ENCODE results near the gene TSPAN4. TPM values are rescaled to one million over a fixed set of nuclear protein-coding genes. Genes with fewer than 3 reads are reported as not detected.

The TSPAN4 gene
- total and polyA plus RNA-seq, 9 of the 15 experiments (the other 6 are each of a cell fraction or from before 2014, with no cell fraction given) = 0.07 to 31.0 (median 15.7) TPM

DNA sequence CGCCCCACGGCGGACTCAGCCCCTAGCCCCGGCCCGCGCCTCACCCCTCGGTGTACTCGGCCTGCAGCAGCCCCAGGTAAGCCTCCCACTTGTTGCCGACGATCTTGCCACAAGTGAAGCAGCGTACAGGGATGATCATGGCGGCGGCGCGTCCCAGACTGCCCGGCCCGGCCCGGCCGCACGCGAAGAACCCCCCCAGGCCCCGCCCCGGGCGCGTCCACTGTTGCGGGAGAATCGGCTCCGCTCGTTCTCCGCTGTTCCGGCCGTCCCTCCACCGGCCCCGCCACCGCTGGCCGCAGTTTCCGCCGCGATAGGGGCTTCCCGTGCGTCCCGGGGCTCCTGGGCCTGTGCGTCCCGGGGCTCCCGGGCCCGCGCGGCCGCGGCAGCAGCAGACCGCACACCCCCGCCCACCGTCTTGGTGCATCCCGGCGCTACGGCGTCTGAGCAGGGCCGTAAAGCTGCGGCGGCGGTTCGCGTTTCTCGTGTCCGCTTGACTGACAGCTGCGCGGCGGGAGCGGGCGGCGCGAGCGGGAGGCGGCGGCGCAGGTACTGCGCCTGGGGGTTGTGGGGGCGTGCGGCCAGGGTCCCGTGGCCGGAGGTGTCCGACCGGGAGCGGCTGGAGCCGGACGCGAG is at the start of gene TSPAN4, which contains the start of gene POLR2L (continued):
- TF ChIP-seq, protein P1, sequence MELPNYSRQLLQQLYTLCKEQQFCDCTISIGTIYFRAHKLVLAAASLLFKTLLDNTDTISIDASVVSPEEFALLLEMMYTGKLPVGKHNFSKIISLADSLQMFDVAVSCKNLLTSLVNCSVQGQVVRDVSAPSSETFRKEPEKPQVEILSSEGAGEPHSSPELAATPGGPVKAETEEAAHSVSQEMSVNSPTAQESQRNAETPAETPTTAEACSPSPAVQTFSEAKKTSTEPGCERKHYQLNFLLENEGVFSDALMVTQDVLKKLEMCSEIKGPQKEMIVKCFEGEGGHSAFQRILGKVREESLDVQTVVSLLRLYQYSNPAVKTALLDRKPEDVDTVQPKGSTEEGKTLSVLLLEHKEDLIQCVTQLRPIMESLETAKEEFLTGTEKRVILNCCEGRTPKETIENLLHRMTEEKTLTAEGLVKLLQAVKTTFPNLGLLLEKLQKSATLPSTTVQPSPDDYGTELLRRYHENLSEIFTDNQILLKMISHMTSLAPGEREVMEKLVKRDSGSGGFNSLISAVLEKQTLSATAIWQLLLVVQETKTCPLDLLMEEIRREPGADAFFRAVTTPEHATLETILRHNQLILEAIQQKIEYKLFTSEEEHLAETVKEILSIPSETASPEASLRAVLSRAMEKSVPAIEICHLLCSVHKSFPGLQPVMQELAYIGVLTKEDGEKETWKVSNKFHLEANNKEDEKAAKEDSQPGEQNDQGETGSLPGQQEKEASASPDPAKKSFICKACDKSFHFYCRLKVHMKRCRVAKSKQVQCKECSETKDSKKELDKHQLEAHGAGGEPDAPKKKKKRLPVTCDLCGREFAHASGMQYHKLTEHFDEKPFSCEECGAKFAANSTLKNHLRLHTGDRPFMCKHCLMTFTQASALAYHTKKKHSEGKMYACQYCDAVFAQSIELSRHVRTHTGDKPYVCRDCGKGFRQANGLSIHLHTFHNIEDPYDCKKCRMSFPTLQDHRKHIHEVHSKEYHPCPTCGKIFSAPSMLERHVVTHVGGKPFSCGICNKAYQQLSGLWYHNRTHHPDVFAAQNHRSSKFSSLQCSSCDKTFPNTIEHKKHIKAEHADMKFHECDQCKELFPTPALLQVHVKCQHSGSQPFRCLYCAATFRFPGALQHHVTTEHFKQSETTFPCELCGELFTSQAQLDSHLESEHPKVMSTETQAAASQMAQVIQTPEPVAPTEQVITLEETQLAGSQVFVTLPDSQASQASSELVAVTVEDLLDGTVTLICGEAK (IDR thresholded peaks at IDR 0.05) = peak; percentile 49; the same call in 1 of the 2 replicates
- TF ChIP-seq, protein P1 (CRISPR knock-in tag; IDR thresholded peaks at IDR 0.05) = no peak
- peak; percentile 11 to 97; a peak in 3 of 4 replicates for TF ChIP-seq MAZ (CRISPR knock-in tag; conservative IDR thresholded peaks at IDR 0.05 in 1 of 2, IDR thresholded peaks at IDR 0.05 in 1 of 2)
- TF ChIP-seq MCM3 (IDR thresholded peaks at IDR 0.05) = no peak
- TF ChIP-seq, protein P2, sequence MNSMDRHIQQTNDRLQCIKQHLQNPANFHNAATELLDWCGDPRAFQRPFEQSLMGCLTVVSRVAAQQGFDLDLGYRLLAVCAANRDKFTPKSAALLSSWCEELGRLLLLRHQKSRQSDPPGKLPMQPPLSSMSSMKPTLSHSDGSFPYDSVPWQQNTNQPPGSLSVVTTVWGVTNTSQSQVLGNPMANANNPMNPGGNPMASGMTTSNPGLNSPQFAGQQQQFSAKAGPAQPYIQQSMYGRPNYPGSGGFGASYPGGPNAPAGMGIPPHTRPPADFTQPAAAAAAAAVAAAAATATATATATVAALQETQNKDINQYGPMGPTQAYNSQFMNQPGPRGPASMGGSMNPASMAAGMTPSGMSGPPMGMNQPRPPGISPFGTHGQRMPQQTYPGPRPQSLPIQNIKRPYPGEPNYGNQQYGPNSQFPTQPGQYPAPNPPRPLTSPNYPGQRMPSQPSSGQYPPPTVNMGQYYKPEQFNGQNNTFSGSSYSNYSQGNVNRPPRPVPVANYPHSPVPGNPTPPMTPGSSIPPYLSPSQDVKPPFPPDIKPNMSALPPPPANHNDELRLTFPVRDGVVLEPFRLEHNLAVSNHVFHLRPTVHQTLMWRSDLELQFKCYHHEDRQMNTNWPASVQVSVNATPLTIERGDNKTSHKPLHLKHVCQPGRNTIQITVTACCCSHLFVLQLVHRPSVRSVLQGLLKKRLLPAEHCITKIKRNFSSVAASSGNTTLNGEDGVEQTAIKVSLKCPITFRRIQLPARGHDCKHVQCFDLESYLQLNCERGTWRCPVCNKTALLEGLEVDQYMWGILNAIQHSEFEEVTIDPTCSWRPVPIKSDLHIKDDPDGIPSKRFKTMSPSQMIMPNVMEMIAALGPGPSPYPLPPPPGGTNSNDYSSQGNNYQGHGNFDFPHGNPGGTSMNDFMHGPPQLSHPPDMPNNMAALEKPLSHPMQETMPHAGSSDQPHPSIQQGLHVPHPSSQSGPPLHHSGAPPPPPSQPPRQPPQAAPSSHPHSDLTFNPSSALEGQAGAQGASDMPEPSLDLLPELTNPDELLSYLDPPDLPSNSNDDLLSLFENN (IDR thresholded peaks at IDR 0.05; ENCODE audit: low read depth in 2 of 2, low read length in 2 of 2) = peak in 1 of 2 experiments; percentile 77; a peak in 2 of 4 replicates
- TF ChIP-seq FOXP1 (CRISPR knock-in tag; IDR thresholded peaks at IDR 0.05) = no peak
- TF ChIP-seq SRSF7 (optimal IDR thresholded peaks at IDR 0.05; ENCODE audit: low read depth, low read length) = no peak
- TF ChIP-seq GTF2A2 (tag; IDR thresholded peaks at IDR 0.05) = peak; percentile 52; the same call in 1 of the 2 replicates
- TF ChIP-seq ZBTB17 (CRISPR knock-in tag; IDR thresholded peaks at IDR 0.05) = peak; percentile 40; the same call in 1 of the 2 replicates
- TF ChIP-seq JUN (IDR thresholded peaks at IDR 0.05; ENCODE audit: borderline replicate concordance, low read depth, low read length) = peak; percentile 33; the same call in 1 of the 2 replicates
- no peak for TF ChIP-seq JUN (CRISPR knock-in tag; IDR thresholded peaks at IDR 0.05; ENCODE audit: borderline replicate concordance)
- peak; percentile 98; the same call in 1 of the 2 replicates for TF ChIP-seq TOE1 (IDR thresholded peaks at IDR 0.05; ENCODE audit: borderline replicate concordance)
- no peak for TF ChIP-seq TOE1 (CRISPR knock-in tag; IDR thresholded peaks at IDR 0.05; ENCODE audit: borderline replicate concordance, low read depth)
- peak; percentile 97 for TF ChIP-seq RBFOX2 (IDR thresholded peaks at IDR 0.05; ENCODE audit: low read depth, low read length)
- TF ChIP-seq NFYB (IDR thresholded peaks at IDR 0.05; ENCODE audit: extremely low read depth, insufficient read length) = no peak
- TF ChIP-seq RBM39 (optimal IDR thresholded peaks at IDR 0.05; ENCODE audit: low read depth, low read length) = no peak

Measured in K562 (cell line).